ENCODE data around the gene PRDM16. TPM values are rescaled to one million over a fixed set of nuclear protein-coding genes. Genes with fewer than 3 reads are reported as not detected.

PRDM16 gene
- total and polyA plus RNA-seq, 4 donors: 0.05 to 0.67 (median 0.19) TPM

DNA sequence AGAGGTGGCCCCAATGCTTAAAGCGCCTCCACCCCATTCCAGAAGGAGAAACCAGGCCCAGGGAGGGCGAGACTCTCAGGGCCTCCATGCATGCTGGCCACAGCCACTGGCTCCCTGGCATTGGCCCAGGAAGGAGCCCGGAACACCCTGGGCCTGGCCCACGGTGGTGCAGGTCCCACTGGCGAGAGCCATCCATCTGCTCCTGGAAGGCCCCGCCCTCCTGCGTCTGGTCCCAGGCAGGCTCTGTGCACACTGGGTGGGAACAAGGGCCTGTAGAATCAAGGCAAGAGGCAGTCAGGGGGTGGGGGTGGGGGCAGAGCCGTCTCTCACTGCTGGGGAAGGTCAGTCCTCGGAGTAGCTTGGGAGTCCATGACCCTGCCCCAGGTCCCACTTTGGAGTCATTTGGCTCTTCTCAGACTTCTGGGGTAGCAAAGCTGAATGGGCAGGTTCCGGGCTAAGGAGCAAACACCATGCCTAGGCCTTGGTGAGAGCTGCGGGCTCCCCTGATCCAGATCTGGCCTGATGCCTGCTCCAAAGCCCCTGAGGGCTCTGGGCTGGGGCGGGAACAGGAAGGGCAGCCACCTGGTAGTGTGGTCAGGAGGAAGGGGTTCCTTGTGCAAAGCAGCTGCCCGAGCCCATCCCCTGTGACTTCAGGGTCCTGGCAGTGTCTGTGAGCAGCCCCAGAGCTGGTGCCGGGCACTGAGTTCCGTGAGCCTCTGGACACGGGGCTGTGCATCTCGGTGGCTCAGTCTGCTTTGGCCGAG lies 278.4 kb downstream of the PRDM16 start:
- H3K27me3 ChIP-seq (ENCODE audit: control insufficient read depth in 4 of 4, insufficient read depth in 4 of 4, low read length in 3 of 4): peaks cover 0 to 2% (median 0%) of the 10 kb centered on the region in 4 donors
- no peaks in the 10 kb centered on the region for H3K36me3 ChIP-seq (ENCODE audit: control insufficient read depth in 4 of 4, insufficient read depth in 3 of 4, low read depth in 1 of 4, low read length in 3 of 4)
- H3K9ac ChIP-seq (ENCODE audit: low read depth in 1 of 2, low read length in 2 of 2): no peak overlapping the region
- no peak overlapping the region for H3K4me3 ChIP-seq (ENCODE audit: low read depth in 1 of 3, low read length in 3 of 3)
- H3K9me3 ChIP-seq (ENCODE audit: control insufficient read depth in 4 of 4, low read length in 3 of 4): peaks cover 0 to 16% (median 9%) of the 10 kb centered on the region in 4 donors
- no peak for DNase-seq (ENCODE audit: low spot score)
- 84% methylated on average over 18 of the region's 18 CpGs for WGBS
- H3K4me1 ChIP-seq (ENCODE audit: control insufficient read depth in 4 of 4, insufficient read depth in 4 of 4, low read length in 3 of 4): no peaks in the 10 kb centered on the region
- no peak overlapping the region for H3K27ac ChIP-seq (ENCODE audit: low read depth in 1 of 2, low read length in 2 of 2)
- TF ChIP-seq REST (IDR thresholded peaks at IDR 0.05) (no peak), SP1 (IDR thresholded peaks at IDR 0.05) (no peak), NR2F2 (IDR thresholded peaks at IDR 0.05) (no peak), ZBTB33 (IDR thresholded peaks at IDR 0.05) (no peak), JUND (IDR thresholded peaks at IDR 0.05) (no peak), HNF4A (conservative IDR thresholded peaks at IDR 0.05) (no peak), MAX (IDR thresholded peaks at IDR 0.05) (no peak)

DNA sequence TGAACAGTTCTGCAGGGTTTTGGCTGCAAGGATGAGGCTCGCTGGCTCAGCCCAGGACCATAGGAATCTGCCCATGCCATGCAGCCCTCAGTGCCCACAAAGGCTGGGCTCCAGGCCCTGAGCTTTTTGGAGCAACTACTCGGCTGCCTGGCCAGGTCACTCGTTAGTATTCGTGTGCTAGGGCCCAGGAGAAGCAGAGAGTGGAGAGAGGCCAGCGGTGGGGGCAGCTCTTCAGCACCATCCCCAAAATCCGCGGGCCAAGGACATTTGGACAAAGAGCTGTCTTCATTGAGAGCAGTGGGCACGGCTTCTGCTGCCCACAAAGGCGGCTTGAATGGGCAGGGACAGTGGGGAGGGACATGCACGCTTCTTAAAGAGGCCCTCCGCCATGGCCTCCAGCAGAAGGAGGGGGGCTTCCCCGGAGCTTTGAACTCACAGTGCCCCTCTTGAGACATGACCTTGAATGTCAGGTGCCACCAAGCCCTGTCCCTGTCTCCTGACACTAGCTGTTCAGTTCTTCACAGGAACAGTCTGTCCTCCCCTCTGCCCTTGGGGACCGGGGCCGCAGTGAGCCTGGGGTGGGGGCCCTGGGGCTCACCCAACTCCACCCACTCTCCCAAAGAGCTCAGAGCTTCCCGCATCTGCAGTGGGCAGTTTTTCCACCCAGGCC lies 279.3 kb downstream of the PRDM16 start:
- H3K27me3 ChIP-seq (ENCODE audit: control insufficient read depth in 4 of 4, insufficient read depth in 4 of 4, low read length in 3 of 4): no peaks in the 10 kb centered on the region
- no peak overlapping the region for H3K9ac ChIP-seq (ENCODE audit: low read depth in 1 of 2, low read length in 2 of 2)
- H3K27ac ChIP-seq (ENCODE audit: low read depth in 1 of 2, low read length in 2 of 2): no peak overlapping the region
- peaks cover 0 to 13% (median 9%) of the 10 kb centered on the region in 4 donors for H3K9me3 ChIP-seq (ENCODE audit: control insufficient read depth in 4 of 4, low read length in 3 of 4)
- H3K4me3 ChIP-seq (ENCODE audit: low read depth in 1 of 3, low read length in 3 of 3): no peak overlapping the region
- DNase-seq (ENCODE audit: low spot score): no peak
- no peaks in the 10 kb centered on the region for H3K36me3 ChIP-seq (ENCODE audit: control insufficient read depth in 4 of 4, insufficient read depth in 3 of 4, low read depth in 1 of 4, low read length in 3 of 4)
- H3K4me1 ChIP-seq (ENCODE audit: control insufficient read depth in 4 of 4, insufficient read depth in 4 of 4, low read length in 3 of 4): no peaks in the 10 kb centered on the region
- 69% methylated on average over 15 of the region's 15 CpGs for WGBS
- TF ChIP-seq TAF1 (conservative IDR thresholded peaks at IDR 0.05) (no peak), SP1 (IDR thresholded peaks at IDR 0.05) (no peak), HNF4G (IDR thresholded peaks at IDR 0.05) (no peak), EGR1 (IDR thresholded peaks at IDR 0.05; ENCODE audit: low read depth in 2 of 2) (no peak), FOXA1 (IDR thresholded peaks at IDR 0.05) (no peak), ZBTB33 (IDR thresholded peaks at IDR 0.05) (no peak), RXRA (IDR thresholded peaks at IDR 0.05) (no peak), RAD21 (IDR thresholded peaks at IDR 0.05) (no peak), FOXA2 (IDR thresholded peaks at IDR 0.05) (no peak), REST (IDR thresholded peaks at IDR 0.05) (no peak), YY1 (IDR thresholded peaks at IDR 0.05) (no peak), HNF4A (conservative IDR thresholded peaks at IDR 0.05) (no peak), JUND (IDR thresholded peaks at IDR 0.05) (no peak), GABPA (IDR thresholded peaks at IDR 0.05 in 1 of 2, conservative IDR thresholded peaks at IDR 0.05 in 1 of 2) (no peak), MAX (IDR thresholded peaks at IDR 0.05) (no peak)
- TF ChIP-seq, protein P1, sequence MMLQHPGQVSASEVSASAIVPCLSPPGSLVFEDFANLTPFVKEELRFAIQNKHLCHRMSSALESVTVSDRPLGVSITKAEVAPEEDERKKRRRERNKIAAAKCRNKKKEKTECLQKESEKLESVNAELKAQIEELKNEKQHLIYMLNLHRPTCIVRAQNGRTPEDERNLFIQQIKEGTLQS (IDR thresholded peaks at IDR 0.05): no peak
